Esophagus squamous epithelium (tissue), 4 donors: ENCODE data around the gene BGLAP.
A peak's percentile ranks its signal among the peaks of the same experiment; 100 is the strongest.

Source experiments
- POLR2A ChIP-seq, 4 donors: fragments of 450-650 bp; IDR thresholded peaks; one replicate each; pipeline ENCODE4 v1.6.1; 2017; ENCODE audit warnings: antibody characterized with exemption in 4 of 4, mild to moderate bottlenecking in 4 of 4, moderate library complexity in 3 of 4
- TF ChIP-seq, protein P1 (sequence below), 6 experiments: fragments of 450-650 bp in 4 of 6; fragments of 200-600 bp in 2 of 6; sonication (generic) in 2 of 6; IDR thresholded peaks; one replicate each; pipeline ENCODE4 v1.5.1; 2016 to 2019; ENCODE audit warnings: antibody characterized with exemption in 6 of 6, mild to moderate bottlenecking in 4 of 6, moderate library complexity in 4 of 6

DNA sequence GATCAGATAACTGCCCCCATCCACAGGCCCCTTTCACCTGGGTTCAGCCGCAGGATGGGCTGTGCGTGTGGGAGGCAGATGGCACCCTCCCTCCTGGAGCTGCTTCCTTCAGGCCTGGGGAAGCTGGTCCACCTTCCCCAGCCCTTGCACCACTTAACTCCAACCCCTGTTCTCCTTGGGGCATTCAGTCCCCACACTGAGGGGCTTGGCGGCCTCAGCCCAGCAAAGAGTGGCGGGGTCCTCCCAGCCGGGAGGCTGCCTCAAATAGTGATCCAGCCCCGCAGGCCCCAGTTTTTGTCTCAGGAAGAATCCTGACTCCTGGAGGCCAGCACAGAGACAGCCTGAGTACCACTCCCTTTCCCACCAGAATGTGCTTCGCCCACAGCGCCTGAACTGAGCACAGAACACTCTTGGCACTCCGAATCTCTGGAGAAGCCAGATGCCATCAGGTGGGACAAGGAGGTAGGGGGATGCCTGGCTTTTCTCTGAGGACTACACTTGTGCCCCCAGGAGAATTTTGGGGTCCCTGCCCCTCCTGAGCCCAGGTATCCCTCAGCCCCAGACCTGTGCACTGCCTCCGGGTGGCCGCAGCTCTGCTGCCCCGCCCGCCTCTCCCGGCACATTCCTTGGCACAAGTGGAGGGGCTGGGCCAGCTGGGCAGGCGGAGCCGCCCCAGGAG is 4.9 kb downstream of the BGLAP start:
- TF ChIP-seq, protein P1, sequence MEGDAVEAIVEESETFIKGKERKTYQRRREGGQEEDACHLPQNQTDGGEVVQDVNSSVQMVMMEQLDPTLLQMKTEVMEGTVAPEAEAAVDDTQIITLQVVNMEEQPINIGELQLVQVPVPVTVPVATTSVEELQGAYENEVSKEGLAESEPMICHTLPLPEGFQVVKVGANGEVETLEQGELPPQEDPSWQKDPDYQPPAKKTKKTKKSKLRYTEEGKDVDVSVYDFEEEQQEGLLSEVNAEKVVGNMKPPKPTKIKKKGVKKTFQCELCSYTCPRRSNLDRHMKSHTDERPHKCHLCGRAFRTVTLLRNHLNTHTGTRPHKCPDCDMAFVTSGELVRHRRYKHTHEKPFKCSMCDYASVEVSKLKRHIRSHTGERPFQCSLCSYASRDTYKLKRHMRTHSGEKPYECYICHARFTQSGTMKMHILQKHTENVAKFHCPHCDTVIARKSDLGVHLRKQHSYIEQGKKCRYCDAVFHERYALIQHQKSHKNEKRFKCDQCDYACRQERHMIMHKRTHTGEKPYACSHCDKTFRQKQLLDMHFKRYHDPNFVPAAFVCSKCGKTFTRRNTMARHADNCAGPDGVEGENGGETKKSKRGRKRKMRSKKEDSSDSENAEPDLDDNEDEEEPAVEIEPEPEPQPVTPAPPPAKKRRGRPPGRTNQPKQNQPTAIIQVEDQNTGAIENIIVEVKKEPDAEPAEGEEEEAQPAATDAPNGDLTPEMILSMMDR (IDR thresholded peaks at IDR 0.05), result peak in 1 of 6 experiments; percentile 6
- TF ChIP-seq POLR2A (IDR thresholded peaks at IDR 0.05), result no peak
